Activated CD4-positive, alpha-beta T cell treated with anti-CD3 and anti-CD28 coated beads for 1 hour (primary cell): ENCODE data around the gene UBE2C.
"Not testable (repeated sequence)": the region's sequence is repeated elsewhere in the genome, so short reads cannot be mapped to it uniquely, and the experiment has no call there.

ENCODE experiments used
- DNase-seq: peaks from one replicate; pipeline ENCODE4 v3.0.0-alpha.2; 2020

The UBE2C gene

DNA sequence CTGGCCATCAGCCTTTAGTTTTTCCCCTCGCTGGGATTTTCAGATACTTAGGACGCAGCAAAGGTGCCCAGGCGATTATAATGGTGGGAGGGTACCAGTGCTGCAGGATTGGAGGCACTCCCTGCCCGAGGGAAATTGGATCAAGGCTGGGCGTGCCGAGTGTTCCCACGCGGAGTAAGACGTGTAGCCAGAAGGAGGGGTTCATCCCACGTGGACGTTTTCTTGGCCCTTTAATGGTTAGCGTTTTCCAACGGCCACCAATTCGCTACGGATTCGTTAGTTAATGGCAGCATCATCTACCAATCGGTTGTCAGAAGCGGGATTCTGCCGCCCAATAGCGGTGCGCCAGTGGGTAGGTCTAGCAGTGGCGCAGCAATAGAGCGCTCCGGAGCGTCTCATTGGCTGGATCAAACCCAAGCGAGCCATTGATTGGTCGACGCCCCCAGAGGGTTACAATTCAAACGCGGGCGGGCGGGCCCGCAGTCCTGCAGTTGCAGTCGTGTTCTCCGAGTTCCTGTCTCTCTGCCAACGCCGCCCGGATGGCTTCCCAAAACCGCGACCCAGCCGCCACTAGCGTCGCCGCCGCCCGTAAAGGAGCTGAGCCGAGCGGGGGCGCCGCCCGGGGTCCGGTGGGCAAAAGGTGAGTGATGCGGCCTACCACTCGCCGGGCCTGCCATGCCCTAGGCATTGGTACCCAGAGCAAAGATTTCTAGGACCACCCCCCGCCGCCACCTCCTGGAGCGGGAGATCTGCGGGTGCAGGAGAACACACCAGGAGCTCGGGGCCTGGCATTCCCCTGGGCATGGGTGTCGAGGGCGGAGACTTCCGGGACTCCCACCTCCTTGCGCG lies at the start of gene UBE2C:
UBE2C (plus strand) TSS at position 488 of the 849 bp plus-strand sequence; CDS start at position 540, 52 bp downstream.
- DNase-seq, result peak; percentile 87

- not testable (repeated sequence) for DNase-seq
Observed at GRCh38 chr20:45764618-45765282, 47.7 kb upstream of the UBE2C start.

DNA sequence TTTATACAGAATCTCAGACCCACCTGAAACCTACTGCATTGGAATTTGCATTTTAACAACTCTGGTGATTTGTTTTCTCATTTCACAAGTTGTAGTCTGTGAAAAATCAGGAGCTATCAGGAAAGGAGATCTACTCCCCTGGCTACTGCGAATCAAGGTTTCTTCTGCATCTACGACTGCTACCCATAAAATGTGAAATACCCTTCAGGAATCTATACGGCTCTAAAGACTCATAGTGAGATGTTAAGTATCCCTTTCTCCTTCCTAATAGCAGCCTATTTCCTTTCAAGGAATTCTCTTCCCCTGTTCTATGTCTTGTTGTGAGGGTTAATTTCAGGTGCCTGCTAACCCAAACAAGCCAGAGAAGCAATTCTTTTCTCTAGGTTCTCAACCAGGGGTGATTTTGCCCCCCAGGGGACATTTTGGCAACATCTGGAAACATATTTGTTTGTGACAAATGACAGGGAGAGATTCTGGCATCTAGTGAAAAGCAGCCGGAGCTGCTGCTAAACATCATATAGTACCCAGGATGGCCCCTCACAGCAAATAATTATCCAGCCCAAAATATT lies 47.1 kb upstream of the UBE2C start:
- no peak for DNase-seq

- no peak for DNase-seq
Observed at GRCh38 chr20:45765980-45766379, 46.5 kb upstream of the UBE2C start.

- no peak for DNase-seq
Observed at GRCh38 chr20:45768479-45768878, 44.0 kb upstream of the UBE2C start.

GRCh38 chr20:45771182-45771759 lies 41.2 kb upstream of the UBE2C start:
- DNase-seq, result peak; percentile 69

DNA sequence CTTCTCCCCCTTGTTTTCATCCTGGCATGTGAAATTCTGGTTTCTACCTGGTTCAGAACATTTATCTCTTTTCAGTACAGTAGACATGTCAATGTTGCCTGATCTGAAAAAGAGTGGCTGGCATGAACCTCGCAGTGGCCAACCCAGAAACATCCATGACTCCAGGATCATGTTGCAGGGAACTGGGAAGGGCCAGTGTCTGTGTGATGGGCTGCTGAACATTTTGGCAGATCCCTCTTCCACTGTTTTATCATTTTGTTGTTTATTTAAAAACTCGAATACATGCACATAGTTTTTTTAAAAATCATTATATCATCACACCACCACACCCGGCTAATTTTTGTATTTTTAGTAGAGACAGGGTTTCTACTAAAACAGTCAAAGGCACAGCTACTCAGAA lies 39.8 kb upstream of the UBE2C start:
- no peak for DNase-seq

DNA sequence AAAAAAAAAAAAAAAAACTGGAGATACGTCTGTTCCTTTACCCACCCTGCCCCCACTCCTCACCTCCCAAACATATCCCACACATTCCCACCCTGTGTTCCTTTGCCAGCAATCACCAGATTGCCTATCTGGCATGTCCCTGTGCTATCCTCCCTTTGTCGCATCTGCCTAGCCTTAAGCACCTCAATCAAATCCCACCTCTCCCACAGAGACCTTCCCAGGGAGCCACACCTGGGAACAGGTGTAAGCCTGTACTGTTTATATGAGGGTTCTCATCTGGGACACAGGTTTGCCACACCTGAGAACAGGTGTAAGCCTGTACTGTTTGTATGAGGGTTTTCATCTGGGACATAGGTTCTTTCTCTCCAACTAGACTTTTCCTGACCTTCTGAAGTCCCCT lies 37.5 kb upstream of the UBE2C start:
- no peak for DNase-seq

DNA sequence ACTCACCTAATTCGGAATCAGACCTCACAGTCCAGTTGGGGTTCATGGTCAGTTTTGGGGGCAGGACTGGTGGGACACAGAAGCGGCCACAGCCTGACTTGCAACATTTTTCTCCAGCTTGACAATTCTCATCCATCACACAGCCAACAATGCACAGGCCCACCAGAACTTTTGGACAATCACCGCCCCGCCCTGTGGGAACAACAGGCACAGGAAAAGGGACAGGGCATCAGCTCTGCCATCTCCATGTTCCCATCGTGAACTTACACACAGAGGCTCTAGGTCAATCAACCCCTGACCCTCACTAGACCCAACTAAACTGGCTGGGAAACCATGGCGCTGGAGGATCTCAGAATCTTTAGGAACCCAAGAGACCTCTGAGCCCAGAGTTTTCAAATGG lies 37.0 kb upstream of the UBE2C start:
- DNase-seq, result no peak

DNA sequence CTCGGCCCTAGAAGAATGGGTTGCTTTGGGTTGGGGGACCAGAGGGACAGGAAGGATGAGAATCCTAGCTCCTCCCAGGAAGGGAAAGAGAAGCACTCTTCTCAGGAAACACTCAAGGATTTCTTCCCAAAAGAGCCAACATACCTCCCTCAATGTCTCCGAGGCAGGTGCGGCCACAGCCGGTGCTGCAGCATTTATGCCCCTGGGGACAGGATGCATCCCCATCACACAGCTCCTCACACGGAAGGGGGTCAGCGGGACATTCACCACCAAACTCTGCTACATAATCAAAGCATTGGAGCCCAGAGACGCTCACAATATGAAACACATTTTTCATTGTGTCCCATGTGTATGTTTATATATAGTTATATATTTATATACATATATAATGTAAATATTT lies 35.5 kb upstream of the UBE2C start:
- DNase-seq, result no peak

- DNase-seq, result no peak
Observed at GRCh38 chr20:45779011-45779915, 33.2 kb upstream of the UBE2C start.

DNA sequence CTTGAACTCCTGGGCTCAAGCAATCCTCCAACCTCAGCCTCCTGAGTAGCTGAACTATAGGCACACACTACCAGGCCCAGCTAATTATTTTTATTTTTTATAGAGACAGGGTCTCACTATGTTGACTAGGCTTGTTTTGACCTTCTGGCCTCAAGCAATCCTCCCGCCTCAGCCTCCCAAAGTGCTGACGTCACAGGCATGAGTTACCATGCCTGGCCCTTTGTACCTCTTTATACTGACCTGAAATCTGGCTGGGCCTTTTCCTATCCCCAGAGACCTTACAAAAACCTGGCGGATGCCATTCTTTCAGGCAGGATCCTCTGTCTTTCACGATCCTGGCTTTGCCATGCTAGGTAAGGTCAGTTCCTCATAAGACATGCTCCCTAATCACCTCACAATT lies 32.3 kb upstream of the UBE2C start:
- DNase-seq, result no peak

DNA sequence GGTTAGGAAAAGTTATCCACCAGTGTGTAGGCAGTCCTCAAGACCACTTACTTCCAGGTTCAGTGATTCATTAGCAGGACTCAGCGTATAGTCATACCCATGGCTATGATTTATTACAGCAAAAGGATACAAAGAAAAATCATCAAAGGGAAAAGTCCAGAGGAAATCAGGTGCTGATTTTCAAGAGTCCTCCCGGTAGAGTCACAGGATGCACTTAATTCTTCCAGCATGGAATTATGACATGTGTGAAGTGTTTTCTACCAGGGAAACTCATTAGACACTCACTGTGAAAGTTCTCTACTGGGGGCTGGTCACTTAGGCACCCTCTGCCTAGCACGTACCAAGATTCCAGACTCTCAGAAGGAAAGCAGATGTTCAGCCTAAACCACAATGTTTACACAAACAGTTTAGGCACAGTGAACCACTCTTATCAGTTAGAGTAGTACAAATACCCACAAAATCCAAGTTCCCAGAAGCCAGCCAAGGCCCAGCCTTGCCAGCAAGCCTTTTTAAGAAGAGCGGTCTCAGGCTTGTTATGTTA lies 31.0 kb upstream of the UBE2C start:
- DNase-seq, result no peak

DNA sequence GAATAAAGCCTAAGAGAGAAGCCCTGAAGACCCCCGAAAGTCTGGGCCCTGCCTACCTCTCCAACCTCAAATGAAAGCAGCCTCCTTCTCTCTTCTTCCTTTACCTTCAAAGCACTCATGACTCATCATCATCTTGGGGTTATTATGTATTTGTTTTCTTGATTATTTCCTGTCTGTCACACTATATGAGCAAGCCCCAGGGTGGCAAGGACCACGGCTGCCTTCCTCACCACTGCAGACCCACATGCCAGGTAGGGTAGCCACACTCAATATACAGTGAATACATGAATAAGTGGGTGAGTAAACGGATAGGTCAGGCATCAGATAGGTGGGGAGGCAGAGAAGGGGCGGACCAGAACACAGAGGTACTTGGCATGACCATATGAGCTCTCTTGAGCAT lies 29.6 kb upstream of the UBE2C start:
- DNase-seq, result no peak

- no peak for DNase-seq
Observed at GRCh38 chr20:45783656-45784294, 28.7 kb upstream of the UBE2C start.

- DNase-seq, result no peak
Observed at GRCh38 chr20:45788351-45788750, 24.1 kb upstream of the UBE2C start.

GRCh38 chr20:45792317-45793118 lies 19.9 kb upstream of the UBE2C start:
- DNase-seq, result no peak

- no peak for DNase-seq
Observed at GRCh38 chr20:45796337-45797065, 15.9 kb upstream of the UBE2C start.

DNA sequence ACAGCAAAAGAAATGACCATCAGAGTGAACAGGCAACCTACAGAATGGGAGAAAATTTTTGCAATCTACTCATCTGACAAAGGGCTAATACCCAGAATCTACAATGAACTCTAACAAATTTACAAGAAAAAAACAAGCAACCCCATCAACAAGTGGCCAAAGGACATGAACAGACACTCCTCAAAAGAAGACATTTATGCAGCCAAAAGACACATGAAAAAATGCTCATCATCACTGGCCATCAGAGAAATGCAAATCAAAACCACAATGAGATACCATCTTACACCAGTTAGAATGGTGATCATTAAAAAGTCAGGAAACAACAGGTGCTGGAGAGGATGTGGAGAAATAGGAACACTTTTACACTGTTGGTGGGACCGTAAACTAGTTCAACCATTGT lies 14.9 kb upstream of the UBE2C start:
- DNase-seq, result not testable (repeated sequence)

DNA sequence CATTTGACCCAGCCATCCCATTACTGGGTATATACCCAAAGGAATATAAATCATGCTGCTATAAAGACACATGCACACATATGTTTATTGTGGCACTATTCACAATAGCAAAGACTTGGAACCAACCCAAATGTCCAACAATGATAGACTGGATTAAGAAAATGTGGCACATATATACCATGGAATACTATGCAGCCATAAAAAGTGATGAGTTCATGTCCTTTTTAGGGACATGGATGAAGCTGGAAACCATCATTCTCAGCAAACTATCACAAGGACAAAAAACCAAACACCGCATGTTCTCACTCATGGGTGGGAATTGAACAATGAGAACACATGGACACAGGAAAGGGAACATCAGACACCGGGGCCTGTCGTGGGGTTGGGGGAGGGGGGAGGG lies 14.5 kb upstream of the UBE2C start:
- not testable (repeated sequence) for DNase-seq
